GM23338 (cell line): ENCODE measurements around the gene ANKRD65. TPM values are rescaled to one million over a fixed set of nuclear protein-coding genes. Genes with fewer than 3 reads are reported as not detected.
"Not testable (repeated sequence)": the region's sequence is repeated elsewhere in the genome, so short reads cannot be mapped to it uniquely, and the experiment has no call there.

Source experiments
- ATAC-seq: fragments of 200-7000 bp; cut with Tn5 transposase; 3 replicates; pipeline ENCODE4 v1.9.1; 2020
- DNase-seq: peaks from one replicate; pipeline ENCODE4 v3.0.0-alpha.2; 2015; ENCODE audit warnings: low spot score
- H2AFZ ChIP-seq: fragments of 200-600 bp; sonication (generic); 2 replicates; pipeline ENCODE4 v1.8.0; 2016; ENCODE audit warnings: antibody characterized with exemption, mild to moderate bottlenecking, moderate library complexity
- H3F3A ChIP-seq: fragments of 200-600 bp; sonication (generic); replicated peaks from 2 replicates; pipeline ENCODE4 v1.8.0; 2017; ENCODE audit warnings: antibody characterized with exemption, mixed run types, low read depth
- H3K27ac ChIP-seq: fragments of 200-600 bp; sonication (generic); 2 replicates; pipeline ENCODE4 v1.6.1; 2016; ENCODE audit warnings: low read depth
- H3K27me3 ChIP-seq: fragments of 200-600 bp; sonication (generic); 2 replicates; pipeline ENCODE4 v1.8.0; 2016; ENCODE audit warnings: mild to moderate bottlenecking, mixed run types, moderate library complexity; ENCODE audit not compliant: insufficient read depth
- H3K36me3 ChIP-seq: fragments of 200-600 bp; sonication (generic); 2 replicates; pipeline ENCODE4 v1.8.0; 2016; ENCODE audit warnings: mild to moderate bottlenecking; ENCODE audit not compliant: insufficient read depth
- H3K4me1 ChIP-seq: fragments of 200-600 bp; sonication (generic); 2 replicates; pipeline ENCODE4 v1.8.0; 2016; ENCODE audit warnings: mild to moderate bottlenecking, moderate library complexity; ENCODE audit not compliant: insufficient read depth
- H3K4me2 ChIP-seq: fragments of 200-600 bp; sonication (generic); 2 replicates; pipeline ENCODE4 v1.7.1; 2017; ENCODE audit warnings: mixed run types
- H3K4me3 ChIP-seq: fragments of 200-600 bp; sonication (generic); 2 replicates; pipeline ENCODE4 v1.6.1; 2016; ENCODE audit warnings: mixed run types
- H3K79me2 ChIP-seq: fragments of 200-600 bp; sonication (generic); replicated peaks from 2 replicates; pipeline ENCODE4 v1.8.0; 2017; ENCODE audit warnings: mild to moderate bottlenecking; ENCODE audit not compliant: insufficient read depth
- H3K9me2 ChIP-seq: fragments of 200-600 bp; sonication (generic); 2 replicates; pipeline ENCODE4 v1.8.0; 2017; ENCODE audit not compliant: insufficient read depth
- H4K20me1 ChIP-seq: fragments of 200-600 bp; sonication (generic); replicated peaks from 2 replicates; pipeline ENCODE4 v1.8.0; 2017; ENCODE audit warnings: mild to moderate bottlenecking; ENCODE audit not compliant: insufficient read depth
- H3K27ac Mint-ChIP-seq: 2 replicates; pipeline ENCODE4 v1.8.0; 2020; ENCODE audit warnings: inconsistent platforms, mild to moderate bottlenecking, moderate library complexity, mixed read lengths
- H3K27me3 Mint-ChIP-seq: 3 replicates; pipeline ENCODE4 v1.8.0; 2022; ENCODE audit warnings: low read depth, mild to moderate bottlenecking, moderate library complexity, mixed read lengths, inconsistent platforms; ENCODE audit not compliant: insufficient read depth, poor library complexity
- H3K36me3 Mint-ChIP-seq: 3 replicates; pipeline ENCODE4 v1.8.0; 2021; ENCODE audit warnings: low read depth, mild to moderate bottlenecking, inconsistent platforms, moderate library complexity, mixed read lengths
- H3K4me1 Mint-ChIP-seq: 3 replicates; pipeline ENCODE4 v1.8.0; 2020; ENCODE audit warnings: mild to moderate bottlenecking, inconsistent platforms, mixed read lengths
- H3K4me3 Mint-ChIP-seq: 3 replicates; pipeline ENCODE4 v1.8.0; 2021; ENCODE audit warnings: moderate library complexity, mild to moderate bottlenecking, inconsistent platforms, mixed read lengths
- H3K9me3 Mint-ChIP-seq: 3 replicates; pipeline ENCODE4 v1.8.0; 2020; ENCODE audit warnings: moderate library complexity, mild to moderate bottlenecking, inconsistent platforms, mixed read lengths
- CREB1 ChIP-seq: fragments of 250-450 bp; sonication (Bioruptor Pico); IDR thresholded peaks from 2 replicates; pipeline ENCODE4 v1.5.0; 2020; ENCODE audit warnings: low read depth, mild to moderate bottlenecking, moderate library complexity
- EZH2phosphoT487 ChIP-seq: fragments of 200-600 bp; sonication (generic); IDR thresholded peaks from one replicate; pipeline ENCODE4 v1.8.1; 2018; ENCODE audit warnings: antibody characterized with exemption; ENCODE audit not compliant: unreplicated experiment
- JUNB ChIP-seq: IDR thresholded peaks from one replicate; pipeline ENCODE4 v1.6.1; 2016; ENCODE audit warnings: antibody characterized with exemption; ENCODE audit not compliant: unreplicated experiment
- NANOG ChIP-seq: IDR thresholded peaks from 2 replicates; pipeline ENCODE4 v1.6.1; 2016; ENCODE audit warnings: antibody characterized with exemption, borderline replicate concordance
- STAT1 ChIP-seq: IDR thresholded peaks from one replicate; pipeline ENCODE4 v1.6.1; 2016; ENCODE audit warnings: antibody characterized with exemption; ENCODE audit not compliant: unreplicated experiment
- ZNF114 ChIP-seq: fragments of 250-450 bp; sonication (Bioruptor Pico); IDR thresholded peaks from 2 replicates; pipeline ENCODE4 v1.5.0; 2020; ENCODE audit warnings: mild to moderate bottlenecking, moderate library complexity
- ZNF331 ChIP-seq: fragments of 250-450 bp; sonication (Bioruptor Pico); IDR thresholded peaks from 2 replicates; pipeline ENCODE4 v1.5.0; 2020; ENCODE audit warnings: low read depth, mild to moderate bottlenecking, moderate library complexity
- ZNF462 ChIP-seq: fragments of 250-450 bp; sonication (Bioruptor Pico); IDR thresholded peaks from 2 replicates; pipeline ENCODE4 v1.5.0; 2020; ENCODE audit warnings: mild to moderate bottlenecking, moderate library complexity
- polyA plus RNA-seq: library from polyadenylated mRNA; unstranded; fragments of >200 nt; fragmentation: Nextera tagmentation; extraction: Ambion mirVana; gene quantifications from 2 replicates; pipeline ENCODE4 v1.2.1, GENCODE V29; 2016
- total RNA-seq: library from RNA; depleted of rRNA; stranded (reverse); fragments of >200 nt; shearing (Covaris generic); gene quantifications from 2 replicates; pipeline ENCODE4 v1.2.3, GENCODE V29; 2014
- TF ChIP-seq, protein P1 (sequence below): IDR thresholded peaks from 2 replicates; pipeline ENCODE4 v1.6.1; 2016; ENCODE audit warnings: antibody characterized with exemption

Gene ANKRD65
- total and polyA plus RNA-seq, 2 experiments from 2014 or later = 1.6 to 1.7 TPM

GRCh38 chr1:1385931-1386330, 35.1 kb downstream of the ANKRD65 start:
- ATAC-seq = no peak
- no peak overlapping the region for H3K27ac ChIP-seq
- H3K79me2 ChIP-seq = 0 out of 2 replicates have a peak, but pooled peaks cover 5% of the 10 kb centered on the region
- no peaks in the 10 kb centered on the region for H3K4me1 Mint-ChIP-seq
- H3K27ac Mint-ChIP-seq = no peak overlapping the region
- peaks cover 68% of the 10 kb centered on the region for H3K36me3 Mint-ChIP-seq
- H3K36me3 ChIP-seq = peaks cover 46% of the 10 kb centered on the region
- H3F3A ChIP-seq = peaks cover 25% of the 10 kb centered on the region
- H3K9me3 Mint-ChIP-seq = no peaks in the 10 kb centered on the region; the same call in 2 of the 3 replicates
- H3K27me3 ChIP-seq = no peaks in the 10 kb centered on the region
- H3K4me2 ChIP-seq = no peak overlapping the region
- H3K27me3 Mint-ChIP-seq = peaks cover 6% of the 10 kb centered on the region
- no peaks in the 10 kb centered on the region for H3K4me1 ChIP-seq
- H2AFZ ChIP-seq = no peak overlapping the region
- H3K4me3 Mint-ChIP-seq = no peak overlapping the region
- H3K4me3 ChIP-seq = no peak overlapping the region
- TF ChIP-seq EZH2phosphoT487 (no peak), JUNB (no peak)
- no peaks in the 10 kb centered on the region; the same call in 1 of the 2 replicates for H4K20me1 ChIP-seq
- no peaks in the 10 kb centered on the region for H3K9me2 ChIP-seq
- no peak for DNase-seq

- Histone ChIP-seq H3K36me3 (peaks cover 40% of the 10 kb centered on the region), H3F3A (peaks cover 19% of the 10 kb centered on the region)
- peaks cover 62% of the 10 kb centered on the region for H3K36me3 Mint-ChIP-seq
- DNase-seq, H3K27ac Mint-ChIP-seq, H3K9me3 Mint-ChIP-seq, H3K27me3 Mint-ChIP-seq, H2AFZ ChIP-seq, H3K79me2 ChIP-seq, H4K20me1 ChIP-seq, H3K27me3 ChIP-seq, H3K4me1 ChIP-seq, H3K4me3 Mint-ChIP-seq, H3K4me1 Mint-ChIP-seq, H3K4me2 ChIP-seq, H3K4me3 ChIP-seq, H3K27ac ChIP-seq, ATAC-seq, H3K9me2 ChIP-seq: not testable (repeated sequence)
Measured at GRCh38 chr1:1385339-1385738, 35.7 kb downstream of the ANKRD65 start.

GRCh38 chr1:1381294-1381693, 39.8 kb downstream of the ANKRD65 start:
- Histone ChIP-seq H3K9me2 (no peaks in the 10 kb centered on the region), H3K27me3 (no peaks in the 10 kb centered on the region), H3K4me1 (peaks cover 3% of the 10 kb centered on the region; the same call in 1 of the 2 replicates), H3K27ac (no peak overlapping the region), H3K4me3 (no peak overlapping the region), H2AFZ (no peak overlapping the region), H3K4me2 (no peak overlapping the region), H4K20me1 (no peaks in the 10 kb centered on the region; the same call in 1 of the 2 replicates), H3F3A (peaks cover 6% of the 10 kb centered on the region), H3K36me3 (peaks cover 4% of the 10 kb centered on the region; the same call in 1 of the 2 replicates), H3K79me2 (0 out of 2 replicates have a peak, but pooled peaks cover 5% of the 10 kb centered on the region)
- no peaks in the 10 kb centered on the region; the same call in 2 of the 3 replicates for H3K9me3 Mint-ChIP-seq
- ATAC-seq (no peak), DNase-seq (no peak)
- H3K27me3 Mint-ChIP-seq = peaks cover 3% of the 10 kb centered on the region
- H3K4me1 Mint-ChIP-seq = peaks cover 3% of the 10 kb centered on the region; the same call in 2 of the 3 replicates
- H3K4me3 Mint-ChIP-seq = no peak overlapping the region
- H3K36me3 Mint-ChIP-seq = peaks cover 23% of the 10 kb centered on the region
- H3K27ac Mint-ChIP-seq = no peak overlapping the region
- TF ChIP-seq NANOG = no peak
- TF ChIP-seq EZH2phosphoT487 = no peak
- TF ChIP-seq ZNF114 = no peak
- TF ChIP-seq, protein P1, sequence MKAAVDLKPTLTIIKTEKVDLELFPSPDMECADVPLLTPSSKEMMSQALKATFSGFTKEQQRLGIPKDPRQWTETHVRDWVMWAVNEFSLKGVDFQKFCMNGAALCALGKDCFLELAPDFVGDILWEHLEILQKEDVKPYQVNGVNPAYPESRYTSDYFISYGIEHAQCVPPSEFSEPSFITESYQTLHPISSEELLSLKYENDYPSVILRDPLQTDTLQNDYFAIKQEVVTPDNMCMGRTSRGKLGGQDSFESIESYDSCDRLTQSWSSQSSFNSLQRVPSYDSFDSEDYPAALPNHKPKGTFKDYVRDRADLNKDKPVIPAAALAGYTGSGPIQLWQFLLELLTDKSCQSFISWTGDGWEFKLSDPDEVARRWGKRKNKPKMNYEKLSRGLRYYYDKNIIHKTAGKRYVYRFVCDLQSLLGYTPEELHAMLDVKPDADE = no peak
- TF ChIP-seq STAT1 = no peak
- no peak for TF ChIP-seq CREB1 (CRISPR knock-in tag)
- no peak for TF ChIP-seq ZNF331 (CRISPR knock-in tag)
- no peak for TF ChIP-seq JUNB
- no peak for TF ChIP-seq ZNF462 (CRISPR knock-in tag)
